Esophagus muscularis mucosa (tissue), 4 donors: Measurements from ENCODE around the gene IWS1.

Experiments
- EP300 ChIP-seq: sonication (generic); formaldehyde crosslinking; IDR thresholded peaks from one replicate; pipeline ENCODE4 v1.6.1; 2017; ENCODE audit warnings: antibody characterized with exemption
- POLR2A ChIP-seq: fragments of 450-650 bp; IDR thresholded peaks from one replicate; pipeline ENCODE4 v1.6.1; 2017; ENCODE audit warnings: antibody characterized with exemption, moderate library complexity, mild to moderate bottlenecking, low read depth
- POLR2AphosphoS5 ChIP-seq, 2 donors: sonication (generic); formaldehyde crosslinking; IDR thresholded peaks; one replicate each; pipeline ENCODE4 v1.6.1; 2017; ENCODE audit warnings: antibody characterized with exemption in 2 of 2
- TF ChIP-seq, protein P1 (sequence below), 3 experiments: fragments of 200-600 bp in 2 of 3; fragments of 450-650 bp in 1 of 3; sonication (generic) in 2 of 3; IDR thresholded peaks; one replicate each; pipeline ENCODE4 v1.5.1; 2017 to 2019; ENCODE audit warnings: antibody characterized with exemption in 3 of 3, mild to moderate bottlenecking in 2 of 3, moderate library complexity in 1 of 3

DNA sequence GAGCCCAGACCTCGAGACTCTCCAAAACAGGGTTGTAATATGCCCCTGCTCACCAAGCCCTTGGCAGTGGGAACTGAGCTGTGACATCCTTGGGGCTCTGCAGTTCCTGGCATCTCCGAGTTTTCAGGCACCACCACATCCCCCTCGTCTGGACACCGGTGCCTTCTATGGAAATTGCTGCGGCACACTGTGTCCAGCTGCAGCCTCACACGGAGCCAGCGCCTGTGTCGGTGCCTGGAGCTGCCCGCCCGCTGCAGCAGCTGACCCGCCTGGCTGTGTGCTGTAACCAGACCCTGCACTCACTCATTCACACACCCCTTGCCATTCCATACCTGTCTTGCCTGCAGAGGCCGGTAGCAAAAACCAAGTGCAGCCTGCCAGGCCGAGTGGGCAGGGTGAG is 11.8 kb downstream of the IWS1 start:
- peak; percentile 14 for TF ChIP-seq POLR2A
- TF ChIP-seq POLR2AphosphoS5 (IDR thresholded peaks at IDR 0.05): peak; percentile 24 to 58
- TF ChIP-seq, protein P1, sequence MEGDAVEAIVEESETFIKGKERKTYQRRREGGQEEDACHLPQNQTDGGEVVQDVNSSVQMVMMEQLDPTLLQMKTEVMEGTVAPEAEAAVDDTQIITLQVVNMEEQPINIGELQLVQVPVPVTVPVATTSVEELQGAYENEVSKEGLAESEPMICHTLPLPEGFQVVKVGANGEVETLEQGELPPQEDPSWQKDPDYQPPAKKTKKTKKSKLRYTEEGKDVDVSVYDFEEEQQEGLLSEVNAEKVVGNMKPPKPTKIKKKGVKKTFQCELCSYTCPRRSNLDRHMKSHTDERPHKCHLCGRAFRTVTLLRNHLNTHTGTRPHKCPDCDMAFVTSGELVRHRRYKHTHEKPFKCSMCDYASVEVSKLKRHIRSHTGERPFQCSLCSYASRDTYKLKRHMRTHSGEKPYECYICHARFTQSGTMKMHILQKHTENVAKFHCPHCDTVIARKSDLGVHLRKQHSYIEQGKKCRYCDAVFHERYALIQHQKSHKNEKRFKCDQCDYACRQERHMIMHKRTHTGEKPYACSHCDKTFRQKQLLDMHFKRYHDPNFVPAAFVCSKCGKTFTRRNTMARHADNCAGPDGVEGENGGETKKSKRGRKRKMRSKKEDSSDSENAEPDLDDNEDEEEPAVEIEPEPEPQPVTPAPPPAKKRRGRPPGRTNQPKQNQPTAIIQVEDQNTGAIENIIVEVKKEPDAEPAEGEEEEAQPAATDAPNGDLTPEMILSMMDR (IDR thresholded peaks at IDR 0.05): no peak
- TF ChIP-seq EP300: no peak
